Stromal cell of bone marrow (primary cell): Measurements from ENCODE around the gene ARPC1B.

Experiments used
- DNase-seq: peaks from one replicate; pipeline ENCODE4 v3.0.0-alpha.2; 2012; ENCODE audit warnings: low read depth

The ARPC1B gene

GRCh38 chr7:99389772-99390171 lies 15.2 kb downstream of the ARPC1B start:
- DNase-seq: no peak

GRCh38 chr7:99390941-99391602 lies 16.5 kb downstream of the ARPC1B start:
- no peak for DNase-seq

- DNase-seq: no peak
These were observed 17.5 kb downstream of the ARPC1B start for GRCh38 chr7:99392046-99392445.

- DNase-seq: no peak
These were observed 18.3 kb downstream of the ARPC1B start for GRCh38 chr7:99392659-99393354.

GRCh38 chr7:99393355-99394187 lies 19.0 kb downstream of the ARPC1B start:
- DNase-seq: no peak

GRCh38 chr7:99394188-99394502 lies 19.6 kb downstream of the ARPC1B start:
- DNase-seq: no peak

- no peak for DNase-seq
These were observed 21.2 kb downstream of the ARPC1B start for GRCh38 chr7:99395616-99396327.

- no peak for DNase-seq
These were observed 22.1 kb downstream of the ARPC1B start for GRCh38 chr7:99396418-99397296.

- DNase-seq: no peak
These were observed 22.9 kb downstream of the ARPC1B start for GRCh38 chr7:99397297-99397983.

- DNase-seq: no peak
These were observed 24.4 kb downstream of the ARPC1B start for GRCh38 chr7:99398891-99399445.

GRCh38 chr7:99399597-99399996 lies 25.1 kb downstream of the ARPC1B start:
- DNase-seq: no peak

- DNase-seq: no peak
These were observed 28.3 kb downstream of the ARPC1B start for GRCh38 chr7:99402854-99403253.

- no peak for DNase-seq
These were observed 29.2 kb downstream of the ARPC1B start for GRCh38 chr7:99403764-99404163.

- DNase-seq: no peak
These were observed 29.9 kb downstream of the ARPC1B start for GRCh38 chr7:99404235-99404976.

- no peak for DNase-seq
These were observed 30.4 kb downstream of the ARPC1B start for GRCh38 chr7:99404977-99405320.

- DNase-seq: no peak
These were observed 32.0 kb downstream of the ARPC1B start for GRCh38 chr7:99406557-99406956.

- peak; percentile 76 for DNase-seq
These were observed 33.4 kb downstream of the ARPC1B start for GRCh38 chr7:99407872-99408378.

GRCh38 chr7:99408379-99409191 lies 34.1 kb downstream of the ARPC1B start, which contains the start of the genes BUD31 and PDAP1:
Gene BUD31, plus strand, starts transcription at chr7:99408969. Its CDS starts 2,124 bp downstream, at chr7:99411093.
Gene PDAP1, minus strand, starts transcription at chr7:99408597. Its CDS starts 49 bp downstream, at chr7:99408548.
- peak; percentile 84 for DNase-seq

GRCh38 chr7:99409192-99409572 lies 34.7 kb downstream of the ARPC1B start:
- no peak for DNase-seq
